WERI-Rb-1 (cell line): ENCODE results near the gene FGD5.

ENCODE experiments used
- DNase-seq: peaks from one replicate; pipeline ENCODE4 v3.0.0-alpha.2; 2020
- H3K27ac ChIP-seq: fragments of 250-450 bp; sonication (Bioruptor Pico); 2 replicates; pipeline ENCODE4 v1.5.1; 2020; ENCODE audit warnings: mild to moderate bottlenecking, moderate library complexity
- H3K27me3 ChIP-seq: fragments of 250-450 bp; sonication (Bioruptor Pico); 2 replicates; pipeline ENCODE4 v1.5.1; 2021; ENCODE audit warnings: mild to moderate bottlenecking, low read depth, moderate library complexity; ENCODE audit not compliant: insufficient read depth, severe bottlenecking
- H3K36me3 ChIP-seq: fragments of 250-450 bp; sonication (Bioruptor Pico); 2 replicates; pipeline ENCODE4 v1.5.1; 2020; ENCODE audit warnings: mild to moderate bottlenecking, moderate library complexity
- H3K4me3 ChIP-seq: 2 replicates; pipeline ENCODE4 v1.5.1; 2011; ENCODE audit warnings: low read depth, mild to moderate bottlenecking, control low read depth, low read length
- H3K9me3 ChIP-seq: fragments of 250-450 bp; sonication (Bioruptor Pico); 2 replicates; pipeline ENCODE4 v1.5.1; 2021; ENCODE audit warnings: mild to moderate bottlenecking, moderate library complexity; ENCODE audit not compliant: severe bottlenecking
- TF ChIP-seq, protein P1 (sequence below): IDR thresholded peaks from 2 replicates; pipeline ENCODE4 v1.5.1; 2011; ENCODE audit warnings: low read depth, mild to moderate bottlenecking, control low read depth, inconsistent platforms, low read length

The FGD5 gene

GRCh38 chr3:14780927-14781507 is 37.7 kb upstream of the FGD5 start:
- peak; percentile 85 for DNase-seq
- H3K36me3 ChIP-seq, result no peaks in the 10 kb centered on the region
- H3K9me3 ChIP-seq, result peaks cover 5% of the 10 kb centered on the region
- TF ChIP-seq, protein P1, sequence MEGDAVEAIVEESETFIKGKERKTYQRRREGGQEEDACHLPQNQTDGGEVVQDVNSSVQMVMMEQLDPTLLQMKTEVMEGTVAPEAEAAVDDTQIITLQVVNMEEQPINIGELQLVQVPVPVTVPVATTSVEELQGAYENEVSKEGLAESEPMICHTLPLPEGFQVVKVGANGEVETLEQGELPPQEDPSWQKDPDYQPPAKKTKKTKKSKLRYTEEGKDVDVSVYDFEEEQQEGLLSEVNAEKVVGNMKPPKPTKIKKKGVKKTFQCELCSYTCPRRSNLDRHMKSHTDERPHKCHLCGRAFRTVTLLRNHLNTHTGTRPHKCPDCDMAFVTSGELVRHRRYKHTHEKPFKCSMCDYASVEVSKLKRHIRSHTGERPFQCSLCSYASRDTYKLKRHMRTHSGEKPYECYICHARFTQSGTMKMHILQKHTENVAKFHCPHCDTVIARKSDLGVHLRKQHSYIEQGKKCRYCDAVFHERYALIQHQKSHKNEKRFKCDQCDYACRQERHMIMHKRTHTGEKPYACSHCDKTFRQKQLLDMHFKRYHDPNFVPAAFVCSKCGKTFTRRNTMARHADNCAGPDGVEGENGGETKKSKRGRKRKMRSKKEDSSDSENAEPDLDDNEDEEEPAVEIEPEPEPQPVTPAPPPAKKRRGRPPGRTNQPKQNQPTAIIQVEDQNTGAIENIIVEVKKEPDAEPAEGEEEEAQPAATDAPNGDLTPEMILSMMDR, result peak; percentile 85
- no peak overlapping the region for H3K4me3 ChIP-seq
- H3K27ac ChIP-seq, result no peak overlapping the region
- peaks cover 6% of the 10 kb centered on the region for H3K27me3 ChIP-seq

- H3K9me3 ChIP-seq, result peaks cover 5% of the 10 kb centered on the region
- H3K4me3 ChIP-seq, result no peak overlapping the region
- TF ChIP-seq, protein P1, result no peak
- H3K36me3 ChIP-seq, result no peaks in the 10 kb centered on the region
- no peak for DNase-seq
- no peak overlapping the region for H3K27ac ChIP-seq
- H3K27me3 ChIP-seq, result peaks cover 8% of the 10 kb centered on the region
These were observed 35.2 kb upstream of the FGD5 start for GRCh38 chr3:14783480-14784086.

- no peaks in the 10 kb centered on the region for H3K36me3 ChIP-seq
- no peak overlapping the region for H3K27ac ChIP-seq
- H3K27me3 ChIP-seq, result peaks cover 9% of the 10 kb centered on the region
- DNase-seq, result no peak
- H3K4me3 ChIP-seq, result no peak overlapping the region
- peaks cover 1% of the 10 kb centered on the region for H3K9me3 ChIP-seq
- TF ChIP-seq, protein P1, result no peak
These were observed 34.6 kb upstream of the FGD5 start for GRCh38 chr3:14784087-14784681.

- Histone ChIP-seq H3K4me3 (no peak overlapping the region), H3K9me3 (no peaks in the 10 kb centered on the region), H3K36me3 (no peaks in the 10 kb centered on the region), H3K27ac (no peak overlapping the region), H3K27me3 (peaks cover 22% of the 10 kb centered on the region)
- DNase-seq, result no peak
- TF ChIP-seq, protein P1, result no peak
These were observed 33.3 kb upstream of the FGD5 start for GRCh38 chr3:14785207-14786155.

DNA sequence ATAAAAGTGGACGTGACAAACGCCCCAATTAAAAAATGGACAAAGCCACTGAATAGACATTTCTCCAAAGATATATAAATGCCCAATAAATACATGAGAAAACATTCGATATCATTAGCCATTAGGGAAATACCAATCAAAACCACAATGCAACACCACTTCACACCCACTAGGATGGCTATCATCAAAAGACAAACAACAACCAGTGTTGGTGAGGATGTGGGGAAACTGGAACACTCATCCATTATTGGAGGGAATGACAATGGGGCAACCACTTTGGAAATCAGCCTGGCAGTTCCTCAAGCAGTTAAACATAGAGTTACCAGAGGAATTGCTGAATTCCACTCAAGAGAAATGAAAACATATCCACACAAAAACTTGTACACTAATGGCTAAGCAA is 32.4 kb upstream of the FGD5 start:
- H3K9me3 ChIP-seq, result no peaks in the 10 kb centered on the region
- TF ChIP-seq, protein P1, result no peak
- H3K36me3 ChIP-seq, result no peaks in the 10 kb centered on the region
- no peak overlapping the region for H3K27ac ChIP-seq
- H3K27me3 ChIP-seq, result peaks cover 31% of the 10 kb centered on the region
- DNase-seq, result no peak
- H3K4me3 ChIP-seq, result no peak overlapping the region
